Measurements from ENCODE around the gene LRRC36.

The LRRC36 gene, protein sequence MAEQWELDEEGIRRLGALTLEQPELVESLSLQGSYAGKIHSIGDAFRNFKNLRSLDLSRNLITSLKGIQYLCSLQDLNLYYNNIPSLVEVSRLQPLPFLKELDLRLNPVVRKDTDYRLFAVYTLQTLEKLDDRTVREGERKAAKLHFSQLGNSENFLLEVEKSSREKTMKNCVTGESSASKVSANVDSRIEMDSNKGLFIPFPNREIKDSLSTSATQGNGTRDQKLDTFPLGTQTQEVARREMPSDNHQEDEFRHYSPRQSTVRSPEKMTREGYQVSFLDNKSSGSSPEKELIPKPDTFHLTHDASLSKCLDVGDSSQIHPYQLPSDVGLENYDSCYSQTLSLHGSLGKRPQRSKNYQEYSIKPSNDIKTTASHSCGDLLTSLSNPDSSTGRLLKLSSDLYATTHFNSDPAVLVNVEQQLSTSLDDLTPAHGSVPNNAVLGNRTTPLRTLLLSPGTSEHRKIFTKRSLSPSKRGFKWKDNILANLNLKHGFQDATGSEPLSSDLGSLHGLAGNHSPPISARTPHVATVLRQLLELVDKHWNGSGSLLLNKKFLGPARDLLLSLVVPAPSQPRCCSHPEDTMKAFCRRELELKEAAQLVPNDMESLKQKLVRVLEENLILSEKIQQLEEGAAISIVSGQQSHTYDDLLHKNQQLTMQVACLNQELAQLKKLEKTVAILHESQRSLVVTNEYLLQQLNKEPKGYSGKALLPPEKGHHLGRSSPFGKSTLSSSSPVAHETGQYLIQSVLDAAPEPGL

GRCh38 chr16:67326472-67327309, at the start of gene LRRC36, which contains the start of gene KCTD19:
Gene LRRC36 (plus strand): TSS chr16:67326815. CDS start chr16:67326863, 48 bp downstream.
Gene KCTD19 (minus strand): TSS chr16:67326741. CDS start chr16:67326707, 34 bp downstream.
- no peak for DNase-seq (ENCODE audit: low read depth, low spot score)
- no peak within 1 kb of the TSS for H3K27ac ChIP-seq

DNA sequence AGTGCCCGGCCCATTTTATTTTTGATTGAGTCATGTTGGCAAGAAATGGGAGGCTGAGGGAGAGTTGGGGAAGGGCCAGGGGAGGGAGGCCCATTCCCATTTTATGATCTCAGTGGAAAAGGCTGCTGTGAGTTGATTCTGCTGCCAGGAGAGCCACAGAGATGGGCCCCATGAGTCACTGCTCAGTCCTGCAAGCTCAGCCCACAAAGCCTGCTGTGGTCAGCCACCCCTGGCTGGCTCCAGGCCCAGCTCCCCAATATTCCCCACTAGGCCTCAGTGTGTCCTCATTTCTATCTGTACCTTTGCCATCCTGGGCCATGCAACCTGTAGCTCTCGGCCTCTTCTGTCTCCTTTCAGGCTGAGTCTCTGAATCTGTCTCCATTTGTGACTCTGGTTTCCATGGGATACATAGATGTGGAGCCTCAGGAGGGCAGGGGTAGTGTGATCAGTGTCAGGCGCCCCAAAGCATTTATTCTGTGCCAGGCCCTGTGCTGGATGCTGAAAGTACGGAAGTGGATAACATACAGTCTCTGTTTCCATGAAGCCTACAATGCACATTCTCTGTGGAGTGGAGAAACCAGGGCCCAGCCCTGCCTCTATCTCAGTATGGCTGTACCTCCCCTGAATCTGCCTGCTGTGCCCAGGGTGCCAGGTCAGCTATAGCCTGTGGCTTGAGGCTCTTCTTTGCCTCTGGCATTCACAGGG, 49.2 kb upstream of the LRRC36 start:
- DNase-seq (ENCODE audit: low read depth, low spot score): peak; percentile 88
- peak overlapping the region; percentile 87 for H3K27ac ChIP-seq

GRCh38 chr16:67277999-67278772, 48.4 kb upstream of the LRRC36 start:
- no peak for DNase-seq (ENCODE audit: low read depth, low spot score)
- peak overlapping the region; percentile 87 for H3K27ac ChIP-seq

- peak overlapping the region; percentile 87 for H3K27ac ChIP-seq
- DNase-seq (ENCODE audit: low read depth, low spot score): no peak
Measured at GRCh38 chr16:67278773-67279295, 47.8 kb upstream of the LRRC36 start.

- H3K27ac ChIP-seq: peak within 1 kb of the TSS; percentile 87
- DNase-seq (ENCODE audit: low read depth, low spot score): no peak
Measured at GRCh38 chr16:67279296-67280089, 47.1 kb upstream of the LRRC36 start, which contains the start of gene PLEKHG4. Gene PLEKHG4 (plus strand): TSS chr16:67279532. CDS start chr16:67280045, 513 bp downstream.

- DNase-seq (ENCODE audit: low read depth, low spot score): no peak
- H3K27ac ChIP-seq: no peak overlapping the region
Measured at GRCh38 chr16:67280090-67281015, 46.3 kb upstream of the LRRC36 start.

DNA sequence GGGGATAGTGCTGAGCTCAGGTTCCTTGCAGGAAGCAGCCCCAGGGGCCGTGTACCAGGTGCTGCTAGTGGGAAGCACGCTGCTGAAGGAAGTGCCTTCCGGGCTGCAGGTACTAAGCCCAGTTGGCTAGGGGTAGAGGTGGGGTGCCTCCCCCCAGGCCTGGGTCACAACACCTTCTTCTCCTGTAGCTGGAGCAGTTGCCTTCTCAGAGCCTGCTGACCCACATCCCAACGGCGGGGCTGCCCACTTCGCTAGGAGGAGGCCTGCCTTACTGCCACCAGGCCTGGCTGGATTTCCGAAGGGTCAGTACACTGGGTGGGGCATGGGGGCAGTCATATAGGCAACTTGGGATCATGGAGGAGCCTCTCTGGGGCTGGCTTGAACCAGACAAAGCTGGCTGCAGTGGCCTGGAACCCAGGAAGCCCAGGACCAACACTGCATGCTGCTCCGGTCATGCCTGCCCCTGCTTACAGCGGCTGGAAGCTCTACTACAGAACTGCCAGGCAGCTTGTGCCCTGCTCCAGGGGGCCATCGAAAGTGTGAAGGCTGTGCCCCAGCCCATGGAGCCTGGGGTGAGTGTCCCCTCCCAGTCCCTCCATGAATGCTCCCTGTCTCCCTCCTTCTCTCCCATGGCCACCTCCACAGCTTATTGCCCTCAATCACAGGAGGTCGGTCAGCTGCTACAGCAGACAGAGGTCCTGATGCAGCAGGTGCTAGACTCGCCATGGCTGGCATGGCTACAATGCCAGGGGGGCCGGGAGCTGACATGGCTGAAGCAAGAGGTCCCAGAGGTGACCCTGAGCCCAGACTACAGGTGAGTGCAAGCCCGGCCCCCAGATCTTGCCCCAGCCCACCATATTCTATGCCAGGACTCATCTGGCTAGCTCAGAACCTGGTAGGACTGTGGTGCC, 44.8 kb upstream of the LRRC36 start:
- no peak for DNase-seq (ENCODE audit: low read depth, low spot score)
- H3K27ac ChIP-seq: no peak overlapping the region

GRCh38 chr16:67282447-67282805, 44.2 kb upstream of the LRRC36 start:
- DNase-seq (ENCODE audit: low read depth, low spot score): no peak

DNA sequence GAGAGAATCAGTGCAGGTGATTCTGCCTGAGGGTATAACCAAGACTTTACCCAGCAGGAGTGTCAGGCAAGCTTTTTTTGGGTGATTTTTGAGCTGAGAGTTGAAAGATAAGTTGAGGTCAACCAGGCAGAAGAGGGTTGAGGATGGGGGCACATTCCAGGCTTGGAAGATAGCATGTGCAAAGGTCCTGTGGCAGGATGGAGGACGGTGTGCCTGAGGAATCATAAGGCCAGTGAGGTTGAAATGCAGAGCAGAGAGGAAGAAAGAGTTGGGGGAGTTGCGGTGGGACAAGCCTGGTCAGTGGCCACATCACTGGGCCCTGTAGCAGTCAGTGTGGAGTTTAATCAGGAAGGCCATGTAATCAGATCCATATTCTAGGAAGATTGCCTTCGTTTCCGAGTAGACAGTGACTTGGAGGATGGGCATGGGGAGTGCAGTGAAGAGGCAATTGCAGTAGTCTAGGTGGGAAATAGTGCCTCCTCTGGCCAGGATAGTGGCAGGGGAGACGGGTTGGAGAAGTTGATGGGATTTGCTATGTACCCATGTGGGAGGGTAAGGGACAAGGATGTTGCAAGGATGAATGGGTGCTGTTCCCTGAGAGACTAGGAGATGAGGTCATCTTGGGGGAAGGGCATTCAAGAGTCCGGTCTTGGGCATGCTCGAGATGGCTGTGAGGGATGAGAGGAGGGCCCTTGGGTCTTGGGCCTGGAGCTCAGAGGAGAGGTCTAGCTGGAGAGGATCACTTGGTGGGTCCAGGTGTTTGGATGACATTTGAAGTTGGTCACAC, 43.4 kb upstream of the LRRC36 start:
- no peak for DNase-seq (ENCODE audit: low read depth, low spot score)
- no peak overlapping the region for H3K27ac ChIP-seq

More at GRCh38 chr16:67282447-67282805, 44.2 kb upstream of the LRRC36 start:
- no peak overlapping the region for H3K27ac ChIP-seq

DNA sequence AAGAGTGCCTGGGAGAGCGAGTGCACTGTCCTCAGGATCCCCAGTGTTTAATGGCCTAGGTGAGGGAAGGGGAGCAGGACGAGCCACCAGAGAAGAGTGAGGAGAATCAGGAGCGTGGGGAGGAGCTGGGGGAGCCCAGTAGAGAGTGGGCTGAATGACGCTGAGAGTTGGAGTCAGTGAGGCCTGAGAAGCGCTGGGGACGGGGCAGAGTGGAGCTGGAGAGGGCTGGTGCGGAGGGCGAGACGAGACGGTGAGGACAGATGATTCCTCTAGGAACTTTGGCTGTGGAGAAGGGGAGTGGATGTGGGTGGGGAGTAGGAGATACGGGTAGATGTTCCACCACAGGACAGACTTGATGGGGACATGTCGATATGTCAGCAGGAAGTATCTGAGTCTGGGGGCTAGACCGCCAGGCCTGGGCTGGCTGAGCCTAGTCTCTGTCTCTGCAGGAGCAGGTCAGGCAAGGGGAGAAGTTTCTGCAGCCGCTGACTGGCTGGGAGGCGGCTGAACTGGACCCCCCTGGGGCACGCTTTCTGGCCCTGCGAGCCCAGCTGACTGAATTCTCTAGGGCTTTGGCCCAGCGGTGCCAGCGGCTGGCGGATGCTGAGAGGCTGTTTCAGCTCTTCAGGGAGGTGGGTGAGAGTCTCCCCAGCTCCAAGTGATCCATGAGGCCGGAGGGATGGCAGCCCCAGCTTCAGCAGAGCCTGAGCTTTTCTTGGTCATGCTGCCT, 42.6 kb upstream of the LRRC36 start:
- no peak for DNase-seq (ENCODE audit: low read depth, low spot score)
- H3K27ac ChIP-seq: no peak overlapping the region

DNA sequence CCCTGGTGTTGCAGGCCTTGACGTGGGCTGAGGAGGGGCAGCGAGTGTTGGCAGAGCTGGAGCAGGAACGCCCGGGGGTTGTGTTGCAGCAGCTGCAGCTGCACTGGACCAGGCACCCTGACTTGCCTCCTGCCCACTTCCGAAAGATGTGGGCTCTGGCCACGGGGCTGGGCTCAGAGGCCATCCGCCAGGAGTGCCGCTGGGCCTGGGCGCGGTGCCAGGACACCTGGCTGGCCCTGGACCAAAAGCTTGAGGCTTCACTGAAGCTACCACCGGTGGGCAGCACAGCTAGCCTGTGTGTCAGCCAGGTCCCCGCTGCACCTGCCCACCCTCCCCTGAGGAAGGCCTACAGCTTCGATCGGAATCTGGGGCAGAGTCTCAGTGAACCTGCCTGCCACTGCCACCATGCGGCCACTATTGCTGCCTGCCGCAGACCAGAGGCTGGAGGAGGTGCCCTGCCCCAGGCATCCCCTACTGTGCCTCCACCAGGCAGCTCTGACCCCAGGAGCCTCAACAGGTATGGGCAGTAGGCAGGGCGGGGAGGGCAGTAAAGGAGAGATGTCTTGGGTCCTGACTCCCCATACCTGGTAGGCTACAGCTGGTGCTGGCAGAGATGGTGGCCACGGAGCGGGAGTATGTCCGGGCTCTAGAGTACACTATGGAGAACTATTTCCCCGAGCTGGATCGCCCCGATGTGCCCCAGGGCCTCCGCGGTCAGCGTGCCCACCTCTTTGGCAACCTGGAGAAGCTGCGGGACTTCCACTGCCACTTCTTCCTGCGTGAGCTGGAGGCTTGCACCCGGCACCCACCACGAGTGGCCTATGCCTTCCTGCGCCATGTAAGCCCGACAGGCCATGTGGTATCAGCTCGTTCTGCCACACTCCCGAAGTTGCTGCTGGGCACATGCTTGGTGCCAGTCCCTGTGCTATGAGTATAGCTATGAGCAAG, 41.6 kb upstream of the LRRC36 start:
- DNase-seq (ENCODE audit: low read depth, low spot score): no peak
- H3K27ac ChIP-seq: no peak overlapping the region

DNA sequence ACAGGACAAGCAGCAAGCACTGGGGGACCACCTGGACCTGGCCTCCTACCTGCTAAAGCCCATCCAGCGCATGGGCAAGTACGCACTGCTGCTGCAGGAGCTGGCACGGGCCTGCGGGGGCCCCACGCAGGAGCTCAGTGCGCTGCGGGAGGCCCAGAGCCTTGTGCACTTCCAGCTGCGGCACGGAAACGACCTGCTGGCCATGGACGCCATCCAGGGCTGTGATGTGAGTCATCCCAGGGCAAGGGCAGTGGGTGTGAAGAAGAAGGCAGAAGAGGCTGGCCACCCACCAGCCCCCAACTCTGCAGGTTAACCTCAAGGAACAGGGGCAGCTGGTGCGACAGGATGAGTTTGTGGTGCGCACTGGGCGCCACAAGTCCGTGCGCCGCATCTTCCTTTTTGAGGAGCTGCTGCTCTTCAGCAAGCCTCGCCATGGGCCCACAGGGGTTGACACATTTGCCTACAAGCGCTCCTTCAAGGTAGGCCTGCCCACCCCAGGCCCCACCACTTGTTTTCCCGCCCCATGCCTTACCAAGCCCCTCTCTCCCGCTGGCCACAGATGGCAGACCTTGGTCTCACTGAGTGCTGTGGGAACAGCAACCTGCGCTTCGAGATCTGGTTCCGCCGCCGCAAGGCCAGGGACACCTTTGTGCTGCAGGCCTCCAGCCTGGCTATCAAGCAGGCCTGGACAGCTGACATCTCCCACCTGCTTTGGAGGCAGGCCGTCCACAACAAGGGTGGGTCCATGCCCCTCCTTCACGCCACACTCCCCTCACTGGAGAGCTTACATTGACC, 40.0 kb upstream of the LRRC36 start:
- no peak for DNase-seq (ENCODE audit: low read depth, low spot score)
- H3K27ac ChIP-seq: no peak overlapping the region

- DNase-seq (ENCODE audit: low read depth, low spot score): no peak
- no peak overlapping the region for H3K27ac ChIP-seq
Measured at GRCh38 chr16:67287960-67288359, 38.7 kb upstream of the LRRC36 start.

Measured in epithelial cell of prostate (primary cell).